ENCODE measurements around the gene FNIP2. TPM values are rescaled to one million over a fixed set of nuclear protein-coding genes. Genes with fewer than 3 reads are reported as not detected.

Gene FNIP2
- total RNA-seq (2021; fragmentation: NEBNext Ultra II Directional; extraction: Animal tissue kit (Norgen Biotek cat#: 25700)), result 10 to 100 TPM; 14.1 to 22.2 (median 18.2) TPM
- long read RNA-seq, partial matches to known transcripts, result 0 of 4 reads
- long read RNA-seq, other reads (novel, unspliced or antisense), result 4 of 4 reads

DNA sequence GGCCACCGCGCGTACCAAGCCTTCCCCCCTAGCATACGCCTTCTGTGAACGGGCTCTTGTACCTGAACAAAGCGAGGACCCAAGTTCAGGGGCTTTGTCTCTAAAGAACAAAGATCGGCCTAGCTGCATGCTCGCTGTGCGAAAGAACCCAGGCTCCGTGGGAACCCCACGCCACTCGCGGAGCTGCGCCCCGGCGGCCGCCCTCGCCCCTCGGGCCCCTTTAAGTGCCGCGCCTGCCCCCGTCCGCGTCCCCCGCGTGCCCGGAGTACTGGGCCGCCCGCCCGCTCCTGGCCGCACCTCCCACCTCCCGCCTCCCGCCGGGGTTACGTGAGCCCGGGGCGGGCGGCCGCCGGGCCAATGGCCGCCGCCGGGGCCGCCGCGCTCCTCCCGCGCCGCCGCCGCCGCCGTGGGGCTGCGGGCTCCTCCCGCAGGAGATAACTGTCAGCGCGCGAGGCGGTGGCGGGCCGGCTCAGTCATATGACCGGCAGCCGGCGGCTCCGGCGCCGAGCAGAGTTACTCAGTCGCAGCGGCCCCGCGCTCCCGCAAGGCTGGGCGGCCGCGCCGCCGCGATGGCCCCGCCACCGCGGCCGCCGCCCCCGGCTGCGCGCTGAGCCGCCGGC is at the start of gene FNIP2:
TSS of gene FNIP2 (plus strand) at position 472 of the 620 bp plus-strand sequence. CDS start 187 bp downstream, outside the sequence.
- H3K36me3 Mint-ChIP-seq (ENCODE audit: low read depth), result no peaks in the 10 kb centered on the region
- peak within 1 kb of the TSS; percentile 93 for H3K27ac Mint-ChIP-seq
- DNase-seq, result peak; percentile 64

DNA sequence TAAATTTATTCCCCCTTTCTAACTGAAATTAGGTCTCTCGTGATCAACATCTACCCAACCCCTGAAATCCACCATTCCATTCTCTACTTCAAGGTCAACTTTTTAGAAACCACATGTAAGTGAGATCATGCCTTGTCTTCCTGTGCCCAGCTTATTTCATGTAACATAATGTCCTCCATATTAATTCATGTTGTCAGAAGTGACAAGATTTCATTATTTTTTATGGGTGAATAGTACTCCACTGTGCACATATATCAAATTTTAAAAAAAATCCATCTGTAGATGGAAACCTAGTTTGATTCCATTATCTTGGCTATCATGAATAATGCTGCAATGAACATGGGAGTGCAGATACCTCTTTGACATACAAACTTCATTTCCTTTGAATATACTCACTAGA is 47.1 kb upstream of the FNIP2 start:
- H3K4me3 Mint-ChIP-seq, result peak overlapping the region; percentile 98
- DNase-seq, result no peak
- TF ChIP-seq, protein P1, sequence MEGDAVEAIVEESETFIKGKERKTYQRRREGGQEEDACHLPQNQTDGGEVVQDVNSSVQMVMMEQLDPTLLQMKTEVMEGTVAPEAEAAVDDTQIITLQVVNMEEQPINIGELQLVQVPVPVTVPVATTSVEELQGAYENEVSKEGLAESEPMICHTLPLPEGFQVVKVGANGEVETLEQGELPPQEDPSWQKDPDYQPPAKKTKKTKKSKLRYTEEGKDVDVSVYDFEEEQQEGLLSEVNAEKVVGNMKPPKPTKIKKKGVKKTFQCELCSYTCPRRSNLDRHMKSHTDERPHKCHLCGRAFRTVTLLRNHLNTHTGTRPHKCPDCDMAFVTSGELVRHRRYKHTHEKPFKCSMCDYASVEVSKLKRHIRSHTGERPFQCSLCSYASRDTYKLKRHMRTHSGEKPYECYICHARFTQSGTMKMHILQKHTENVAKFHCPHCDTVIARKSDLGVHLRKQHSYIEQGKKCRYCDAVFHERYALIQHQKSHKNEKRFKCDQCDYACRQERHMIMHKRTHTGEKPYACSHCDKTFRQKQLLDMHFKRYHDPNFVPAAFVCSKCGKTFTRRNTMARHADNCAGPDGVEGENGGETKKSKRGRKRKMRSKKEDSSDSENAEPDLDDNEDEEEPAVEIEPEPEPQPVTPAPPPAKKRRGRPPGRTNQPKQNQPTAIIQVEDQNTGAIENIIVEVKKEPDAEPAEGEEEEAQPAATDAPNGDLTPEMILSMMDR (IDR thresholded peaks at IDR 0.05), result no peak
- H3K36me3 Mint-ChIP-seq (ENCODE audit: low read depth), result peaks cover 44% of the 10 kb centered on the region
- peak overlapping the region; percentile 92 for H3K27ac Mint-ChIP-seq
- H3K27me3 Mint-ChIP-seq (ENCODE audit: insufficient read depth), result no peaks in the 10 kb centered on the region; the same call in 1 of the 2 replicates
- no peaks in the 10 kb centered on the region for H3K9me3 Mint-ChIP-seq
- H3K4me1 Mint-ChIP-seq (ENCODE audit: low read depth), result peaks cover 15% of the 10 kb centered on the region

More for the DNA sequence above, at the start of gene FNIP2:
- H3K4me1 Mint-ChIP-seq (ENCODE audit: low read depth), result peaks cover 46% of the 10 kb centered on the region
- no peaks in the 10 kb centered on the region for H3K9me3 Mint-ChIP-seq
- peak within 1 kb of the TSS; percentile 100 for H3K4me3 Mint-ChIP-seq
- H3K27me3 Mint-ChIP-seq (ENCODE audit: insufficient read depth), result no peaks in the 10 kb centered on the region; the same call in 1 of the 2 replicates
- TF ChIP-seq, protein P1 (IDR thresholded peaks at IDR 0.05), result no peak

DNA sequence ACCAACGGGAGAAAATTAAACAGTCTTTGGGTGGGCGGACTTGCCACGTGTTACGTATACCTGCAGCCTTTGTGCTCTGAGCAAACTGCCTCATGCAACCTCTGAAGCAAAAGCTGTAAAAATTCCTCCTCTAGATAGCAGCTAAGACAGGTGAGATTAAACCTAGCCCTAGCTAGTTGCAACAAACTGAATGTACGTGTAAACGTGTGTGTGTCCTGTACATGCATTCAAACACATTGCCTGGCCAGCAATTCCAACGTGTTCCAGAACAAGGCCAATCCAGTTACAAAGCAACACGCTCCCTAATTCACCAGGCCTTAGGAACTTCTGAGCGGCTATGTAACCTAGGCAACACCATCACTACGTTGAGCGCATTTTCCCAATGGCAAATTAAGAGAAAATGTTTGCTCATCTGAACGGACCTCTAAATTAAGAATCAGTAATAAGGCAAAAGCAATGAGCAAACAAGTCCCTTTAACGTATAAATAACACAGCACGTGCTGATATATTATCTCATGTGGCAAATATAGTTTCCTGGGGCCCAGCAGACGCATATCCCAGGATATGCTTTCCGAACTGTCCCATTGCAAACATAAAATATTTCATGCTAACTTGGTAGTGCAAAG is 46.4 kb upstream of the FNIP2 start:
- no peaks in the 10 kb centered on the region for H3K9me3 Mint-ChIP-seq
- peaks cover 38% of the 10 kb centered on the region for H3K36me3 Mint-ChIP-seq (ENCODE audit: low read depth)
- TF ChIP-seq, protein P1 (IDR thresholded peaks at IDR 0.05), result no peak
- H3K4me3 Mint-ChIP-seq, result peak overlapping the region; percentile 98
- H3K27ac Mint-ChIP-seq, result peak overlapping the region; percentile 92
- H3K27me3 Mint-ChIP-seq (ENCODE audit: insufficient read depth), result no peaks in the 10 kb centered on the region; the same call in 1 of the 2 replicates
- peak; percentile 40 for DNase-seq
- peaks cover 15% of the 10 kb centered on the region for H3K4me1 Mint-ChIP-seq (ENCODE audit: low read depth)

DNA sequence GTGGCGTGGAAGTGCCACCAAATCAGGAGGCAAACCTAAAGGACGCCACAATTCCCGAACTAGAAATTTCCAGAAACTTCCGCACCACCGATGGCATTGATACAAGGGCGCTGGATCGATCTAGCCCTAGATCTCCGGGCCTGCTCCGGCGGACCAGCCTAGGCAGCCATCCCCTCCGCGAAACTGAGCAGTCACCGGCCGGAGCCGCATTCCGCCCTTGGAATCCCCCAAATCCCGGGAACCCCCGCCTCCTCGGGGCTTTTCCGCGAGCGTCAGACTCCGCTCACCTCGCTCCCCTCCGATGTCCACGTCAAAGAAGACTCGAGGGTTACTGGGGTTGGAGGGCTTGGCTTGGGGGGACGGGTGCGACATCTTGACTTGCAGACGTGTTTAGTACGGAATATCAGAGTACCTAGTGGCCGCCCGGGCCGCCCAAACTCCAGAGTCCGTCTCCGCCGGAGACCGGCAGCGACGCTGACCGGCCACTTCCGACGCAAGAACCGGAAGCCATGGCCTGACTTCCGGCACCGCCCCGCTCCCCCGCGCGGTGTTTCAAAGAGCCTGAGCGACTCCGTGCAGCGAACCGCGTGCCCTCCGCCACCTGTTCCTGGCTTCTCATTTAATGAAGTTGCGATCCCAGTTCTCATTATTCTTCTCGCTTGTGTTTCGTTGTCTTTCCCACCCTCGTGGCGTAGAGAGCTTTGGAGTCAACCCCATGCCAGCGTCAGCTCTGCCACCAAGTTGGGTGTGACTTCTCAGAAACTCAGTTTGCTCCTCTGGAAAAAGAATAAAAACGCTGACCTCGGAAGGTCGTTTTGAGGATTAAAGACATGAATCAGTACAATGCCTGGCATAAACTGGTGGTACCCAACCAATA is 45.7 kb upstream of the FNIP2 start, which contains the start of gene PPID:
TSS of gene PPID (minus strand) at position 480 of the 877 bp plus-strand sequence. CDS start at position 372, 108 bp downstream.
- H3K27me3 Mint-ChIP-seq (ENCODE audit: insufficient read depth), result no peaks in the 10 kb centered on the region; the same call in 1 of the 2 replicates

More for the DNA sequence above, 45.7 kb upstream of the FNIP2 start, which contains the start of gene PPID:
- H3K4me3 Mint-ChIP-seq, result peak within 1 kb of the TSS; percentile 98
- H3K9me3 Mint-ChIP-seq, result no peaks in the 10 kb centered on the region
- TF ChIP-seq, protein P1 (IDR thresholded peaks at IDR 0.05), result peak; percentile 14; the same call in 1 of the 2 replicates
- H3K27ac Mint-ChIP-seq, result peak within 1 kb of the TSS; percentile 92
- H3K36me3 Mint-ChIP-seq (ENCODE audit: low read depth), result peaks cover 30% of the 10 kb centered on the region
- H3K4me1 Mint-ChIP-seq (ENCODE audit: low read depth), result peaks cover 15% of the 10 kb centered on the region
- peak; percentile 65 for DNase-seq
